NT2/D1 (cell line): ENCODE results near the gene CCSER1.

Experiments used
- SUZ12 ChIP-seq: IDR thresholded peaks from 2 replicates; pipeline ENCODE4 v1.6.1; 2011; ENCODE audit not compliant: insufficient read length, insufficient read depth; ENCODE audit errors: extremely low read depth
- YY1 ChIP-seq: IDR thresholded peaks from 2 replicates; pipeline ENCODE4 v1.6.1; 2011; ENCODE audit not compliant: insufficient read length, insufficient read depth

GRCh38 chr4:91113130-91113706 is 986.0 kb downstream of the CCSER1 start:
- TF ChIP-seq SUZ12 (no peak), YY1 (no peak)
